NCI-H2107 treated with DMSO at 0.1 percent for 48 hours (cell line): ENCODE measurements around the gene LRRC4B.

Experiments
- DNase-seq: peaks from one replicate; lab custom pipeline; 2025; ENCODE audit not compliant: unreplicated experiment; lab: John Stamatoyannopoulos, UW

LRRC4B gene

GRCh38 chr19:50554212-50554611 lies 14.0 kb downstream of the LRRC4B start:
- no peak for DNase-seq

DNA sequence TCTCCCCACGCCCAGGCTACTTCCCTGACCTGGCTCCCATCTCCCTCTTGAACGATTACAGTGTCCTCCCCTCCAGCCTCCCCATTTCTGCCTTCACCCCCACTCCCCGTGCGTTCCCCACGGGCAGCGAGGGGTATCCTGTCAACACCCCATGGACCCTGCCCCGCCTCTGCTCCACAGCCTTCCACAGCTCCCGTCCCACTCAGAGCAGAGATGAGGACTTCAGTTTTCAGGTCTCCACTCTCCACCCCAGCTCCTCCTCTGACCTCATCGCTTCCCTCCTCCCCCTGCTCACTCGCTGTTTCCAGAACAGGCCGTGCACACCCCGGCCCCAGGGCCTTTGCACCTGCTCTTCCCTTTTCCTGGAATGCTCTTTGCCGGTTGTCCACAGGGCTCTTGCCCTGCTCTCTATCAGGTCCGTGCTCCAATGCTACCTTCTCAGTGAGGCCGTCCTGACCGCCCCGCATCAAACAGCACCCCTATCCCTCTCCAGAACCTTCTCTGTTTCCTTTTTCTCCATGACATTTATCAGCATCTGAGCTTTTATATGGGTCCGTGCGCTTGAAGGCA lies 15.0 kb downstream of the LRRC4B start:
- DNase-seq, result no peak

DNA sequence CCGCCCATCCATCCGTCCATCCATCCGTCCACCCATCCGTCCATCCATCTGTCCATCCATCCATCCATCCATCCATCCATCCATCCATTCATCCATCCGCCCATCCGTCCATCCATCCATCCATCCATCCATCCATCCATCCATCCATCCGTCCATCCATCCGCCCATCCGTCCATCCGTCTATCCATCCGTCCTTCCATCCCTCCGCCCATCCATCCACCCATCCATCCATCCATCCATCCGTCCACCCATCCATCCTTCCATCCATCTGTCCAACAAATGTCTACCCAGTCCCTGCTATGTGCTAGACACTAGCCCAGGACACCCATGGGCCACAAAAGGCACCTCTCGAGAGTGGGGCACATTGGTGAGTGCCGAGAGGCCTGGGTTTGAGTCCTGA lies 15.7 kb downstream of the LRRC4B start:
- no peak for DNase-seq

GRCh38 chr19:50551715-50552187 lies 16.5 kb downstream of the LRRC4B start:
- no peak for DNase-seq

- no peak for DNase-seq
Measured at GRCh38 chr19:50551034-50551714, 17.1 kb downstream of the LRRC4B start.

GRCh38 chr19:50550594-50550966 lies 17.7 kb downstream of the LRRC4B start:
- no peak for DNase-seq

DNA sequence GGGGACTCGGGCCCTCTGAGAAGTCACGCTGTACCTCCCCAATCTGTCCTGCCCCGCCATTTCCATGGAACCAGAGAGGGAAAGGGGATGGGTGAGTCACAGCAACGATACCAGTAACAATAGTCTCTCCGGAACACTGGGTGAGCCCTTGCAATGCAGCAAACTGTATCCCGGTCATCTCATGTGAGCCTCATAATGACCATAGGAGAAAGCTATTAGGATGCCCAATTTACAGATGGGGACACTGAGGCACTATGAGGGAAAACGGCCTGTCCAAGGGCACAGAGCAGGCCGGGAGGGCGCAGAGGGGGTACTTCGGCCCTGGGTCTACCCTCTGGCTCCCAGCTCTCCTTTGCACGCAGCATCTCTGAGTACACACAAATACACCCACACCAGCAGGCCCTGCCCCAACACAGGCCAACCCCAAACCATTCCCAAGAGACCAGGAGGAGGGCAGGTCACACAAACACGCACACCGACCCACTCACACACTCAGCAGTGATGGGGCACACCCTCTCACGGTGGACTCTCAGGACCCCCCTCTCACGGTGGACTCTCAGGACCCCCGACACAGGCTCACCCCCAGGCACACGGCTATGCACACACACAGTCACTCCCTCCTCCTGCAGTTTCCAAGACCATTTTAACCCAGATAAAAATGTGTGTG lies 18.2 kb downstream of the LRRC4B start:
- no peak for DNase-seq

DNA sequence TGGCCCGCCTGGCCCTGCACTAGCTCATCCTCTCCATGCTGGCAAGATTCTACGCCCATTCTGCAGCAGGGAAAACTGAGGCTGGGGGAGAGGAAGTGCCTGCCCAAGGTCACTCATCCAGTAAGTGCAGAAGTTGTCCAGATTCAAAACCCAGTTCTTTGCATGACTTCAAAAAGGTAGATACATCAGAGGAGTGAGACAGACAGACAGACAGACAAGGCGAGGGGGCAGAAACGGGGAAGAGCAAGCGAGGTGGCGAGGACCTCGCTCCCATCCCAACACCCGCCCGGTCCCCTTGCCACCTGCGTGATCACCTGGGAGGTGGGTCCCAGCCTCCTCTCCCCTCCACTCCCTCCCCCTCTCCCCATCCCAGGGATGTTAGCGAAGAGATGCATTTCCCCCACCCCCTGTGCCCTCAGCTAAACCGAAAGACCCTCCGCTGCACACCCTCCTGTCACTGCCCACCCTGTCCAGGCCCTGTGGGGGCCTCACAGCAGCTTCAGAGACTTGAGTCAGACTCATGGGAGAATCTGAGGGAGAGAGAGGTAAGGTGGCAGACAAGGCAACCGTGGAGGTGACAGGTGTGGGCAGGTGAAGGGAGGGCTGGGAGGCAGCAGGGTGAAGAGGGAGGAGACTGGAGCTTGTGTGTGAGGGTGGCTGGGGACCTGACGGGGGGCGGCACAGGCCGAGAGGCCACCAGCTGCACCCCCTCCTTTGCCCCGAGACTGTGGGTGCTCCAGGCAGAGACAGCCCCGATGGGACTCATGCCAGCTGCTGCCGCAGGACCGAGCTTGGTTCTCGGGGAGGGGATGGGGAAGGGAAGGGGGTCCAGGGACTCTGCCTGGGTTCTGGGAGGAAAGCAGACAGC lies 18.9 kb downstream of the LRRC4B start:
- no peak for DNase-seq

GRCh38 chr19:50548191-50549058 lies 19.8 kb downstream of the LRRC4B start:
- DNase-seq, result no peak

DNA sequence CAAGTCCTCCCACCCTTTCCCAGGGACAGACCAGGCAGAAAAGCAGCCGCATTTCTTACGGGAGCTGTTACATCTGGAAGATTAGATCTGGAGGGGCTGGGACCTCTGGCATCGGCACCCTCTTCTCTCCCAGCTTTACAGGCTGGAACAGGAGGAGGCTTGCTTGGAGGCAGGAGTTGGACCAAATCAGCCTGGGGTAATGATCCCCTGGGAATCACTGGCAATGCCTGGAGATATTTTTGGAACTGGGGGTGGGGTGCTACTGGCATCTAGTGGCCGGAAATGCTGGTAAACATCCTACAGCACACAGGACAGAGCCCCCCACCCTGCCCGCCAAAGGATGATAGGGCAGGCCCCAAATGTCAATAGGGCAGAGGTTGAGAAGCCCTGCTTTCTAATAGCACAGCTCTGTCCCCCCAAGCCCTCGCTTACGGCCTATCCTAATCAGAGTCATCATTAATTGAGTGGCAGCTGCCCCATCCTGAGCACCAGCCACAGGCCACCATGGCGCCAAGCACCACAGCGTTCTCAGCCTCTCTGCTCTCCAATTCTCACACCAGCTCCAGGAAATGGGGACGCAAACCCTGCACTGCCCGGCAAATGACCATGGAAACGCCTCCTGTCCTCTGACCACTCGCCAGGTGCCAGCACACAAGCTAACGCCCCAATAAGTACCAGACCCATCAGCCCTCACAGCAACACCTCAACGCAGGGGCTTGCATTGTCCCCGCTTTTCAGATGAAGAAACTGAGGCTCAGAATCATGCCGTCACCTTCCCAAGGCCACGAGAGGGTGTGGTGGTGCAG lies 20.6 kb downstream of the LRRC4B start:
- no peak for DNase-seq

- DNase-seq, result peak; percentile 45
Measured at GRCh38 chr19:50546527-50547221, 21.6 kb downstream of the LRRC4B start.

GRCh38 chr19:50542943-50543342 lies 25.3 kb downstream of the LRRC4B start:
- no peak for DNase-seq

- peak; percentile 35 for DNase-seq
Measured at GRCh38 chr19:50537769-50538230, 30.4 kb downstream of the LRRC4B start.

DNA sequence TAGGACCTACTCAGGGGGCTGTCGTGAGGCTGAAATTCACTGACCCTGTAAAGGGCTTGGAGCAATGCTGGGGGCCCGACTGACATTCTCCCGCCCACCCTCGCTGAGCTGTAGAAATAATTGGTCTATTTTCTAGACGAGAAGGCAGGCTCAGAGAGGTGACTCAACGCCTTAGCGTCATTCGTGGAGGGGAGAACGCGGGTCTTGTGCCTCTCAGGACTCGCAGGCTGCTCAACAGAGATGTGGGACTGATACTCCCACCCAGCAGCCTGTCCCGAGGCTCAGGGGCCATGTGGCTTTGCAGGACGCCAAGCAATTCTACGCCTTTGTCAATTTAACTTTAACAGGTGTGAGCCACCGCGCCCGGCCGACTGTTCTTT lies 30.9 kb downstream of the LRRC4B start:
- no peak for DNase-seq

GRCh38 chr19:50536662-50537305 lies 31.5 kb downstream of the LRRC4B start:
- DNase-seq, result no peak

GRCh38 chr19:50535672-50536187 lies 32.5 kb downstream of the LRRC4B start:
- DNase-seq, result no peak

GRCh38 chr19:50534478-50534877 lies 33.8 kb downstream of the LRRC4B start:
- DNase-seq, result no peak

GRCh38 chr19:50532952-50533351 lies 35.3 kb downstream of the LRRC4B start:
- DNase-seq, result no peak
